ENCODE data around the gene DBH. TPM values are rescaled to one million over a fixed set of nuclear protein-coding genes. Genes with fewer than 3 reads are reported as not detected.
"Not testable (repeated sequence)": the region's sequence is repeated elsewhere in the genome, so short reads cannot be mapped to it uniquely, and the experiment has no call there.

DBH gene
- total RNA-seq, 1 donor from 2014 or later = not detected

GRCh38 chr9:133673258-133673655, 37.1 kb downstream of the DBH start:
- peaks cover 3% of the 10 kb centered on the region for H3K27me3 ChIP-seq (ENCODE audit: insufficient read depth, low read length)
- no peak overlapping the region for H3K27ac ChIP-seq (ENCODE audit: low read depth, low read length)
- Mint-ChIP-seq H3K4me1 (ENCODE audit: low read depth, unreplicated experiment) (peaks cover 2% of the 10 kb centered on the region), H3K9me3 (ENCODE audit: unreplicated experiment) (peaks cover 6% of the 10 kb centered on the region), H3K27ac (ENCODE audit: unreplicated experiment) (no peak overlapping the region), H3K4me3 (ENCODE audit: unreplicated experiment) (no peak overlapping the region), H3K27me3 (ENCODE audit: low read depth, unreplicated experiment) (peaks cover 25% of the 10 kb centered on the region), H3K36me3 (ENCODE audit: low read depth, unreplicated experiment) (peaks cover 1% of the 10 kb centered on the region)
- no peaks in the 10 kb centered on the region for H3K9me3 ChIP-seq (ENCODE audit: insufficient read depth, low read depth, low read length)
- H3K4me2 ChIP-seq (ENCODE audit: low read length) = no peak overlapping the region
- no peak for FAIRE-seq
- H3K79me2 ChIP-seq (ENCODE audit: insufficient read depth, low read length) = no peaks in the 10 kb centered on the region
- H2AFZ ChIP-seq (ENCODE audit: low read depth, low read length) = no peak overlapping the region
- no peaks in the 10 kb centered on the region for H3K36me3 ChIP-seq (ENCODE audit: insufficient read depth, low read length)
- no peak overlapping the region for H3K4me3 ChIP-seq (ENCODE audit: insufficient read depth, low read depth, low read length)
- H3K4me1 ChIP-seq (ENCODE audit: insufficient read depth, low read length) = no peaks in the 10 kb centered on the region
- no peak for DNase-seq (ENCODE audit: low read depth)
- no peaks in the 10 kb centered on the region for H4K20me1 ChIP-seq (ENCODE audit: insufficient read depth, low read length)
- TF ChIP-seq EZH2 (IDR thresholded peaks at IDR 0.05; ENCODE audit: insufficient read depth, low read length) = no peak
- no peak for TF ChIP-seq CTCF (IDR thresholded peaks at IDR 0.05; ENCODE audit: insufficient read depth, low read depth, low read length)
- H3K9ac ChIP-seq (ENCODE audit: low read length) = no peak overlapping the region

- no peak overlapping the region for H3K27ac ChIP-seq (ENCODE audit: low read depth, low read length)
- no peak overlapping the region for H3K4me3 ChIP-seq (ENCODE audit: insufficient read depth, low read depth, low read length)
- Mint-ChIP-seq H3K36me3 (ENCODE audit: low read depth, unreplicated experiment) (peaks cover 1% of the 10 kb centered on the region), H3K4me1 (ENCODE audit: low read depth, unreplicated experiment) (peaks cover 2% of the 10 kb centered on the region), H3K4me3 (ENCODE audit: unreplicated experiment) (no peak overlapping the region), H3K9me3 (ENCODE audit: unreplicated experiment) (peaks cover 6% of the 10 kb centered on the region), H3K27me3 (ENCODE audit: low read depth, unreplicated experiment) (peaks cover 31% of the 10 kb centered on the region), H3K27ac (ENCODE audit: unreplicated experiment) (no peak overlapping the region)
- no peak for FAIRE-seq
- no peak for DNase-seq (ENCODE audit: low read depth)
- H3K27me3 ChIP-seq (ENCODE audit: insufficient read depth, low read length) = peaks cover 3% of the 10 kb centered on the region
- H3K79me2 ChIP-seq (ENCODE audit: insufficient read depth, low read length) = no peaks in the 10 kb centered on the region
- no peak for TF ChIP-seq EZH2 (IDR thresholded peaks at IDR 0.05; ENCODE audit: insufficient read depth, low read length)
- no peak for TF ChIP-seq CTCF (IDR thresholded peaks at IDR 0.05; ENCODE audit: insufficient read depth, low read depth, low read length)
- H3K36me3 ChIP-seq (ENCODE audit: insufficient read depth, low read length) = no peaks in the 10 kb centered on the region
- H3K4me1 ChIP-seq (ENCODE audit: insufficient read depth, low read length) = no peaks in the 10 kb centered on the region
- H3K4me2 ChIP-seq (ENCODE audit: low read length) = no peak overlapping the region
- no peaks in the 10 kb centered on the region for H3K9me3 ChIP-seq (ENCODE audit: insufficient read depth, low read depth, low read length)
- no peak overlapping the region for H3K9ac ChIP-seq (ENCODE audit: low read length)
- no peak overlapping the region for H2AFZ ChIP-seq (ENCODE audit: low read depth, low read length)
- H4K20me1 ChIP-seq (ENCODE audit: insufficient read depth, low read length) = no peaks in the 10 kb centered on the region
Observed at GRCh38 chr9:133674091-133674490, 37.9 kb downstream of the DBH start.

- not testable (repeated sequence) for H3K9ac ChIP-seq (ENCODE audit: low read length); H3K36me3 Mint-ChIP-seq (ENCODE audit: low read depth, unreplicated experiment); H3K4me1 Mint-ChIP-seq (ENCODE audit: low read depth, unreplicated experiment); H3K4me3 Mint-ChIP-seq (ENCODE audit: unreplicated experiment); H3K27ac ChIP-seq (ENCODE audit: low read depth, low read length); H3K27ac Mint-ChIP-seq (ENCODE audit: unreplicated experiment); H2AFZ ChIP-seq (ENCODE audit: low read depth, low read length); H3K4me2 ChIP-seq (ENCODE audit: low read length); H3K4me3 ChIP-seq (ENCODE audit: insufficient read depth, low read depth, low read length); H3K9me3 ChIP-seq (ENCODE audit: insufficient read depth, low read depth, low read length); H3K36me3 ChIP-seq (ENCODE audit: insufficient read depth, low read length); H3K4me1 ChIP-seq (ENCODE audit: insufficient read depth, low read length); H3K9me3 Mint-ChIP-seq (ENCODE audit: unreplicated experiment); H3K79me2 ChIP-seq (ENCODE audit: insufficient read depth, low read length); H4K20me1 ChIP-seq (ENCODE audit: insufficient read depth, low read length); DNase-seq (ENCODE audit: low read depth); FAIRE-seq; H3K27me3 ChIP-seq (ENCODE audit: insufficient read depth, low read length)
- H3K27me3 Mint-ChIP-seq (ENCODE audit: low read depth, unreplicated experiment) = peaks cover 35% of the 10 kb centered on the region
Observed at GRCh38 chr9:133675796-133676195, 39.6 kb downstream of the DBH start.

All from astrocyte (in vitro differentiated cells and primary cell).